ENCODE measurements around the gene MAGEA3. TPM values are rescaled to one million over a fixed set of nuclear protein-coding genes. Genes with fewer than 3 reads are reported as not detected.
"Not testable (repeated sequence)": the region's sequence is repeated elsewhere in the genome, so short reads cannot be mapped to it uniquely, and the experiment has no call there.

Gene MAGEA3
- total RNA-seq, 1 donor = not detected

DNA sequence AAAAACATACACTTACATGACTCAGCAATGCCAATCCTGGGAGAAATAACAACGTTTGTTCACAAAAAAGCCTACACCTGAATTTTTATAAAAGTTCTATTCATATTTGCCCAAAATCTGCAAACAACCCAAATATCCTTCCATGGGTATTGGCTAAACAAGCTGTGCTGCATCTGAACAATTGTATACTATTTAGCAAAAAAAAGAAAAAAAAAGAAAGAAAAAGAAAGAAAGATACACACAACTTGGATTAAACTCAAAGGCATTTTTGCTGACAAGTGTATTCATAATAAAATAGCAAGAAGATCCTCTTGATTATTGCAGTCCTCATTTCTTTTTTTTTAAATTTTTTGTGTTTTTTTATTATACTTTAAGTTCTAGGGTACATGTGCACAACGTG, 24.5 kb upstream of the MAGEA3 start:
- no peak overlapping the region for H3K4me3 ChIP-seq (ENCODE audit: low read depth, low read length)
- no peak for DNase-seq (ENCODE audit: low read depth)
- TF ChIP-seq, protein P1, sequence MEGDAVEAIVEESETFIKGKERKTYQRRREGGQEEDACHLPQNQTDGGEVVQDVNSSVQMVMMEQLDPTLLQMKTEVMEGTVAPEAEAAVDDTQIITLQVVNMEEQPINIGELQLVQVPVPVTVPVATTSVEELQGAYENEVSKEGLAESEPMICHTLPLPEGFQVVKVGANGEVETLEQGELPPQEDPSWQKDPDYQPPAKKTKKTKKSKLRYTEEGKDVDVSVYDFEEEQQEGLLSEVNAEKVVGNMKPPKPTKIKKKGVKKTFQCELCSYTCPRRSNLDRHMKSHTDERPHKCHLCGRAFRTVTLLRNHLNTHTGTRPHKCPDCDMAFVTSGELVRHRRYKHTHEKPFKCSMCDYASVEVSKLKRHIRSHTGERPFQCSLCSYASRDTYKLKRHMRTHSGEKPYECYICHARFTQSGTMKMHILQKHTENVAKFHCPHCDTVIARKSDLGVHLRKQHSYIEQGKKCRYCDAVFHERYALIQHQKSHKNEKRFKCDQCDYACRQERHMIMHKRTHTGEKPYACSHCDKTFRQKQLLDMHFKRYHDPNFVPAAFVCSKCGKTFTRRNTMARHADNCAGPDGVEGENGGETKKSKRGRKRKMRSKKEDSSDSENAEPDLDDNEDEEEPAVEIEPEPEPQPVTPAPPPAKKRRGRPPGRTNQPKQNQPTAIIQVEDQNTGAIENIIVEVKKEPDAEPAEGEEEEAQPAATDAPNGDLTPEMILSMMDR (IDR thresholded peaks at IDR 0.05; ENCODE audit: insufficient read depth, low read depth, low read length) = no peak

DNA sequence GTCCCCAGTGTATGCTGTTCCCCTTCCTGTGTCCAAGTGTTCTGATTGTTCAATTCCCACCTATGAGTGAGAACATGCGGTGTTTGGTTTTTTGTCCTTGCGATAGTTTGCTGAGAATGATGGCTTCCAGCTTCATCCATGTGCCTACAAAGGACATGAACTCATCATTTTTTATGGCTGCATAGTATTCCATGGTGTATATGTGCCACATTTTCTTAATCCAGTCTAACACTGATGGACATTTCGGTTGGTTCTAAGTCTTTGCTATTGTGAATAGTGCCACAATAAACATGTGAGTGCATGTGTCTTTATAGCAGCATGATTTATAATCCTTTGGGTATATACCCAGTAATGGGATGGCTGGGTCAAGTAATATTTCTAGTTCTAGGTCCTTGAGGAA, 23.9 kb upstream of the MAGEA3 start:
- H3K4me3 ChIP-seq (ENCODE audit: low read depth, low read length); DNase-seq (ENCODE audit: low read depth): not testable (repeated sequence)

DNA sequence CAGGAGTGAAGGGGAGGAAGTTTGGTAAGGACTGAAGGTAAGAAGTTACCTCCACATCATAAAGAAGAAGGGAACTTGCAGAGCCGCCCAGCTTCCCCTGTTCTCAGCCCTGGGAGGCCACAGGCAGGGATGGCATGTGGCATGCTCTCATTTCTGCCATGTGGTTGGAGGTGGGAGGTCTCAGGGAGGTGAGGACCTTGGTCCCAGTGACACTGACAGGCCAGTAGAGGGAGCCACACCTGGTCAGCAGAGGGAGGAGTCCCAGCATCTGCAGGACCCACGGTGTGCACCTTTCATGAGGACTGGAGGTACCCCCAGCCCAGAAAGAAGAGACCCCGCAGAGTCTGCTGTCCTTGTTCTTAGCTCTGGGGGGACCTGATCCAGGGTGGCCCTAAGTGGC, 17.6 kb upstream of the MAGEA3 start:
- not testable (repeated sequence) for DNase-seq (ENCODE audit: low read depth); H3K4me3 ChIP-seq (ENCODE audit: low read depth, low read length)

DNA sequence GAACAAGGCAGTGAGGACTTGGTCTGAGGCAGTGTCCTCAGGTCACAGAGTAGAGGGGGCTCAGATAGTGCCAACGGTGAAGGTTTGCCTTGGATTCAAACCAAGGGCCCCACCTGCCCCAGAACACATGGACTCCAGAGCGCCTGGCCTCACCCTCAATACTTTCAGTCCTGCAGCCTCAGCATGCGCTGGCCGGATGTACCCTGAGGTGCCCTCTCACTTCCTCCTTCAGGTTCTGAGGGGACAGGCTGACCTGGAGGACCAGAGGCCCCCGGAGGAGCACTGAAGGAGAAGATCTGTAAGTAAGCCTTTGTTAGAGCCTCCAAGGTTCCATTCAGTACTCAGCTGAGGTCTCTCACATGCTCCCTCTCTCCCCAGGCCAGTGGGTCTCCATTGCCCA, 1.8 kb downstream of the MAGEA3 start:
- DNase-seq (ENCODE audit: low read depth); H3K4me3 ChIP-seq (ENCODE audit: low read depth, low read length): not testable (repeated sequence)

DNA sequence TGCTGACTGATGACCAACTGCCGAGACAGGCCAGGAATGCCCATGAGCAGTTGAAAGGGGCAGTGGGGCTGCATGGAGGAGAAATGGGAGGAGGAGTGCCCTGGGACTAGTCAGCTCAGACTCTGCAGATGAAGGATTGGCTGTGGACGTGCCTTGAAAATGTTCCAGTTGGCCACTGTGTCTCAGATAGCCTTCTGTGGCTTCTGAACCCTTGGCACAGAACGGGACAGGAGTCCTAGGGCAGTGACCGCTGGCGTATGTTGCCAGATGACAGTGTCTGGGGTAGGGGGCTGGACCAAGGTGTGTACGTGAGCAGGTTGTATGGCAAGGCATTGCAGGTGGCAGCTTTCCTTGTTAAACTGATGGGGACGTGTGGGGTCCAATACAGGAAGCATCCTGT, 7.9 kb downstream of the MAGEA3 start:
- H3K4me3 ChIP-seq (ENCODE audit: low read depth, low read length); DNase-seq (ENCODE audit: low read depth): not testable (repeated sequence)

DNA sequence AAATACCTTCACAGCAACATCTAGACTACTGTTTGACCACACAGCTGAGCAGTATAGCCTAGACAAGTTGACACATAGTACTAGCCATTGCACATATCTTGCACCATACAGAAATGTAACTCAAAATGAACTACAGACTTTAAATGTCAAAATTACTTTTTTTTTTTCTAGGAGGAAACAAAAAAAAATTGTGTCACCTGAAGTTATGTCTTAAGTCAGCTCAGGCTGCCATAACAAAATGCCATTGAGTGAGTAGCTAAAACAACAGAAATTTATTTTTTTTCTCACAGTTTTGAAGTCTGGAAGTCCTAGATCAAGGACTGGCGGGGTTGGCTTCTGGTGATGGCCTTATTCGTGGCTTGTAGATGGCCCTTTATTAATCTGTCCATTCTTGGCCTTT, 10.6 kb downstream of the MAGEA3 start, which contains the start of gene CSAG2:
Gene CSAG2 (minus strand): TSS at position 101 of the 400 bp plus-strand sequence. CDS start 161 bp downstream, outside the sequence.
- DNase-seq (ENCODE audit: low read depth); H3K4me3 ChIP-seq (ENCODE audit: low read depth, low read length): not testable (repeated sequence)

DNA sequence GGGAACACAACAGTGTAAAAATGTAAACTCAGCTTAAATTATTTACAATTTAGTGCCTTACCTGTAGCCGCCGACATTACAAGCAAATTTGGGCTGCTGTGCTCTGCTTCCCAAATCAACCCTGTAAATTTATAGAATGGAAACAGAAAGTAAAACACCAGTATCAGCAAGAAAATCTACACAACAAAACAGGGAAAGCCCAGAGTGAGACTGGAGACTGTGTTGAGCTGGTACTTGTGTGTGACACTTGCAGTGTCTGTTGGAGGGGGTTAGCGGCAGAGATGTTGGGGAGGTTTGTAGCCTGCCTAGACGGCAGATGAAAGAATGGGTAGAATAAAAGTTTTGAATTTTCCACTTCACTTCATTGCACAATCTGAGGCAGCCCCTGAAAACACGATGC, 14.6 kb downstream of the MAGEA3 start:
- not testable (repeated sequence) for DNase-seq (ENCODE audit: low read depth); H3K4me3 ChIP-seq (ENCODE audit: low read depth, low read length)

DNA sequence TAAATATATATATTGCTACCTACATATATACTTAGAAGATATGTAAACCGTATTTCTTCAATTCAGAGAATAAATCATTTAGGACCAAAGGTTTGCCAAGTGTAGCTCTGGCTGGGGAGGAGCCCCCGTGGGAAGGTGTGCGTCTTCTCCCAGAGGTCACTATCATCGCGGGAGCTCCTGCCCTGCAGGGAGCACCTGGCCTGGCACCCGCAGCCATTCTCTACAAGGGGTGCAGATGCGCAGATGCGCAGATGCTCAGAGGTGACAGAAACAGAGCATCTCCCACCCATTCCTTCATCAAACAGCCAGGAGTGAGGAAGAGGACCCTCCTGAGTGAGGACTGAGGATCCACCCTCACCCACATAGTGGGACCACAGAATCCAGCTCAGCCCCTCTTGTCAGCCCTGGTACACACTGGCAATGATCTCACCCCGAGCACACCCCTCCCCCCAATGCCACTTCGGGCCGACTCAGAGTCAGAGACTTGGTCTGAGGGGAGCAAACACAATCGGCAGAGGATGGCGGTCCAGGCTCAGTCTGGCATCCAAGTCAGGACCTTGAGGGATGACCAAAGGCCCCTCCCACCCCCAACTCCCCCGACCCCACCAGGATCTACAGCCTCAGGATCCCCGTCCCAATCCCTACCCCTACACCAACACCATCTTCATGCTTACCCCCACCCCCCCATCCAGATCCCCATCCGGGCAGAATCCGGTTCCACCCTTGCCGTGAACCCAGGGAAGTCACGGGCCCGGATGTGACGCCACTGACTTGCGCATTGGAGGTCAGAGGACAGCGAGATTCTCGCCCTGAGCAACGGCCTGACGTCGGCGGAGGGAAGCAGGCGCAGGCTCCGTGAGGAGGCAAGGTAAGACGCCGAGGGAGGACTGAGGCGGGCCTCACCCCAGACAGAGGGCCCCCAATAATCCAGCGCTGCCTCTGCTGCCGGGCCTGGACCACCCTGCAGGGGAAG, 15.5 kb downstream of the MAGEA3 start, which contains the start of gene MAGEA2B:
Gene MAGEA2B (plus strand): TSS at position 814 of the 973 bp plus-strand sequence. CDS start 2,479 bp downstream, outside the sequence.
- H3K4me3 ChIP-seq (ENCODE audit: low read depth, low read length); DNase-seq (ENCODE audit: low read depth): not testable (repeated sequence)

DNA sequence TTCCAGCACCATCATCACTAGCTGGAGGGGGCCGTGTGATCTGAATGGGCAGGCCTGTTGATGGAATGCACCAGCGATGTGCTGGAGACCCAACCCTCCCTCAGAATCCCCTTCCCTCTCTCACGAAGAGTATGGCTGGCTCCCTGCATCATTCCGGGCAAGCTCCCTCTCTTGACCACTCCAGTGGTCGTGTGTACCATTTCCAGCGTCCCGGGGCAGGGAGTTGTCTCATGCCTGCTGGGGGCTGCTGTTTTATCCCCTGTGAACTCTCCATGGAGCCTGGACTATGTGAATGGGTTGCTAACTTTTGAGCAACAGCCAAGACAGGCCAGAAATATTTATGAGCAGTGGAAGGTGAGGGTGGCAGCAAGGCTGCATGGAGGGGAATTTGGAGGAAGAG, 26.8 kb downstream of the MAGEA3 start:
- TF ChIP-seq, protein P1 (IDR thresholded peaks at IDR 0.05; ENCODE audit: insufficient read depth, low read depth, low read length) = no peak
- DNase-seq (ENCODE audit: low read depth) = no peak
- no peak overlapping the region for H3K4me3 ChIP-seq (ENCODE audit: low read depth, low read length)

DNA sequence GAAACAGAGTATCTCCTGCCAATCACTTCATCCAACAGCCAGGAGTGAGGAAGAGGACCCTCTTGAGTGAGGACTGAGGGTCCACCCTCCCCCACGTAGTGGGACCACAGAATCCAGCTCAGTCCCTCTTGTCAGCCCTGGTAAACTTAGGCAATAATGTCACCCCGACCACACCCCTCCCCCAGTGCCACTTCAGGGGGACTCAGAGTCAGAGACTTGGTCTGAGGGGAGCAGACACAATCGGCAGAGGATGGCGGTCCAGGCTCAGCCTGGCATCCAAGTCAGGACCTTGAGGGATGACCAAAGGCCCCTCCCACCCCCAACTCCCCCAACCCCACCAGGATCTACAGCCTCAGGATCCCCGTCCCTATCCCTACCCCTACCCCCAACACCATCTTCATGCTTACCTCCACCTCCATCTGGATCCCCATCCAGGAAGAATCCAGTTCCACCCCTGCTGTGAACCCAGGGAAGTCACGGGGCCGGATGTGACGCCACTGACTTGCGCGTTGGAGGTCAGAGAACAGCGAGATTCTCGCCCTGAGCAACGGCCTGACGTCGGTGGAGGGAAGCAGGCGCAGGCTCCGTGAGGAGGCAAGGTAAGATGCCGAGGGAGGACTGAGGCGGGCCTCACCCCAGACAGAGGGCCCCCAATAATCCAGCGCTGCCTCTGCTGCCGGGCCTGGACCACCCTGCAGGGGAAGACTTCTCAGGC, 34.8 kb downstream of the MAGEA3 start, which contains the start of the genes CSAG1 and MAGEA12:
Gene CSAG1 (minus strand): TSS at position 461 of the 715 bp plus-strand sequence. CDS start 1,261 bp downstream, outside the sequence.
Gene MAGEA12 (plus strand): TSS at position 497 of the 715 bp plus-strand sequence. CDS start 2,405 bp downstream, outside the sequence.
- TF ChIP-seq, protein P1 (IDR thresholded peaks at IDR 0.05; ENCODE audit: insufficient read depth, low read depth, low read length) = no peak
- no peak within 1 kb of the TSS for H3K4me3 ChIP-seq (ENCODE audit: low read depth, low read length)
- no peak for DNase-seq (ENCODE audit: low read depth)

DNA sequence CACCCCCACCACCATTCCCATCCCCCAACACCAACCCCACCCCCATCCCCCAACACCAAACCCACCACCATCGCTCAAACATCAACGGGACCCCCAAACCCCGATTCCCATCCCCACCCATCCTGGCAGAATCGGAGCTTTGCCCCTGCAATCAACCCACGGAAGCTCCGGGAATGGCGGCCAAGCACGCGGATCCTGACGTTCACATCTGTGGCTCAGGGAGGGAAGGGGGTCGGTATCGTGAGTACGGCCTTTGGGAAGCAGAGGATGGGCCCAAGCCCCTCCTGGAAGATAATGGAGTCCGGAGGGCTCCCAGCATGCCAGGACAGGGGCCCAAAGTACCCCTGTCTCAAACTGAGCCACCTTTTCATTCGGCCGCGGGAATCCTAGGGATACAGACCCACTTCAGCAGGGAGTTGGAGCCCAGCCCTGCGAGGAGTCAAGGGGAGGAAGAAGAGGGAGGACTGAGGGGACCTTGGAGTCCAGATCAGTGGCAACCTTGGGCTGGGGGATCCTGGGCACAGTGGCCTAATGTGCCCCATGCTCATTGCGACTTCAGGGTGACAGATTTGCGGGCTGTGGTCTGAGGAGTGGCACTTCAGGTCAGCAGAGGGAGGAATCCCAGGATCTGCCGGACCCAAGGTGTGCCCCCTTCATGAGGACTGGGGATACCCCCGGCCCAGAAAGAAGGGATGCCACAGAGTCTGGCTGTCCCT, 35.7 kb downstream of the MAGEA3 start:
- not testable (repeated sequence) for DNase-seq (ENCODE audit: low read depth); H3K4me3 ChIP-seq (ENCODE audit: low read depth, low read length)
